ENCODE results near the gene ATP4A.

GRCh38 chr19:35521124-35521743 lies 42.2 kb downstream of the ATP4A start:
- TF ChIP-seq CTCF (IDR thresholded peaks at IDR 0.05) (no peak), POLR2A (IDR thresholded peaks at IDR 0.05) (no peak)
